SU-DHL-6 (cell line): ENCODE measurements around the gene YPEL1.

Experiments
- H2AFZ ChIP-seq: fragments of 200-600 bp; sonication (generic); 2 replicates; pipeline ENCODE4 v1.6.1; 2014; ENCODE audit warnings: low read depth, mild to moderate bottlenecking, moderate library complexity, mixed read lengths, antibody characterized with exemption, low read length; ENCODE audit not compliant: severe bottlenecking
- H3F3A ChIP-seq: fragments of 200-600 bp; shearing (Covaris generic); 2 replicates; pipeline ENCODE4 v1.6.0; 2016; ENCODE audit warnings: antibody characterized with exemption, mild to moderate bottlenecking; ENCODE audit not compliant: insufficient read depth
- H3K27ac ChIP-seq: fragments of 200-600 bp; sonication (generic); 2 replicates; pipeline ENCODE4 v1.5.1; 2016; ENCODE audit warnings: low read depth, mild to moderate bottlenecking, low read length, moderate library complexity, mixed read lengths
- H3K27me3 ChIP-seq: fragments of 200-600 bp; sonication (generic), shearing (Covaris generic); 2 replicates; pipeline ENCODE4 v1.6.0; 2014; ENCODE audit warnings: mild to moderate bottlenecking, low read length
- H3K36me3 ChIP-seq: fragments of 200-600 bp; sonication (generic); 2 replicates; pipeline ENCODE4 v1.6.1; 2014; ENCODE audit warnings: mild to moderate bottlenecking, low read length, mixed read lengths
- H3K4me2 ChIP-seq: fragments of 300-600, 200-600 bp; shearing (Covaris generic), sonication (generic); 2 replicates; pipeline ENCODE4 v1.6.0; 2014; ENCODE audit warnings: low read length, low read depth, mild to moderate bottlenecking; ENCODE audit not compliant: poor library complexity, severe bottlenecking
- H3K4me3 ChIP-seq: fragments of 200-600 bp; sonication (generic); 2 replicates; pipeline ENCODE4 v1.5.1; 2014; ENCODE audit warnings: antibody characterized with exemption, low read length, mild to moderate bottlenecking, mixed read lengths; ENCODE audit not compliant: insufficient read depth, poor library complexity, severe bottlenecking
- H3K79me2 ChIP-seq: fragments of 200-600 bp; sonication (generic); 2 replicates; pipeline ENCODE4 v1.6.1; 2014; ENCODE audit warnings: mild to moderate bottlenecking, low read length, moderate library complexity; ENCODE audit not compliant: insufficient read depth
- H3K9ac ChIP-seq: fragments of 200-600 bp; sonication (generic); 2 replicates; pipeline ENCODE4 v1.7.0; 2014; ENCODE audit warnings: mild to moderate bottlenecking, low read length
- H3K9me2 ChIP-seq: fragments of 200-600 bp; sonication (generic); replicated peaks from 2 replicates; pipeline ENCODE4 v1.6.1; 2014; ENCODE audit warnings: low read length; ENCODE audit not compliant: insufficient read depth
- H3K9me3 ChIP-seq: fragments of 200-600 bp; sonication (generic); 2 replicates; pipeline ENCODE4 v1.6.1; 2014; ENCODE audit warnings: low read length, mixed read lengths; ENCODE audit not compliant: insufficient read depth
- H4K20me1 ChIP-seq: fragments of 200-600 bp; sonication (generic); 2 replicates; pipeline ENCODE4 v1.6.1; 2014; ENCODE audit warnings: low read depth, mild to moderate bottlenecking, antibody characterized with exemption, low read length, moderate library complexity, mixed read lengths
- CTCF ChIP-seq: fragments of 200-600 bp; sonication (generic); IDR thresholded peaks from one replicate; pipeline ENCODE4 v1.5.1; 2017; ENCODE audit warnings: antibody characterized with exemption, mild to moderate bottlenecking, low read length, moderate library complexity; ENCODE audit not compliant: insufficient read depth, poor library complexity, severe bottlenecking
- EZH2phosphoT487 ChIP-seq: fragments of 200-600 bp; sonication (generic), shearing (Covaris generic); conservative IDR thresholded peaks from 2 replicates; pipeline ENCODE4 v1.6.1; 2018; ENCODE audit warnings: mild to moderate bottlenecking, antibody characterized with exemption, low read length, moderate library complexity, mixed read lengths

Gene YPEL1

DNA sequence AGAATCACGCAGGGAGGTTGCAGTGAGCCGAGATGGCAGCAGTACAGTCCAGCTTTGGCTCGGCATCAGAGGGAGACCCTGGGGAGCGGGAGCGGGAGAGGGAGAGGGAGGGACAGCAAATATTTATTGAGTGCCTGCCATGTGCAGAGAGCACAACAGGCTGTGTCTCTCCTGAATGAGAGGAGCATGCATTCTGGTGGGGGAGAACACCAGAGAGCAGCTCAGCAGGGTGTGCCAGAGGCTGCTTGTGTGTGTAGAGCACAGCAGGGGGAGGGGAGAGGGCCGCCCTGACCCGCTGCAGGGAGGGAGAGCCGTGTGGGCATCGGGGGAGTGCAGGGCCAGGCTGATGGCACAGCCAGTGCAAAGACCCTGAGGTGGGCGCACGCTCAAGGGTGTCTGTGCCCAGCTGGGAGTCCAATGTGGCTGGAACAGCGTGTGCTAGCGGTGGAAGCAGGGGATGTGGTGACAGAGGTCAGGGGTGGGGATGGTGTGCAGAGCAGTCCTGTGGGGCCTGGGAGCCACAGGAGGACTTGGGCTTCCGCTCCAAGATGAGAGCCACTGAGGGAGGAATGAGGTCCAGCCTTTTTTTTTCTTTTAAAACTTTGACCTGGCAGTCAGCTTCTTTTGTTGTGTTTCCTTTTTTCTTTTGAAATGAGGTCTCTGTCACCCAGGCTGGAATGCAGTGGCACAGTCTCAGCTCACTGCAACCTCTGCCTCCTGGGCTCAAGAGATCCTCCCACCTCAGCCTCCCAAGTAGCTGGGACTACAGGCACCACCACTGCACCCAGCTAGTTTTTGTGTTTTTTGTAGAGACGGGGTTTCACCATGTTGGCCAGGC, 57.8 kb downstream of the YPEL1 start:
- Histone ChIP-seq H3K9ac (no peak overlapping the region), H3K4me3 (no peak overlapping the region), H4K20me1 (no peaks in the 10 kb centered on the region), H2AFZ (no peak overlapping the region), H3K36me3 (no peaks in the 10 kb centered on the region), H3F3A (no peaks in the 10 kb centered on the region), H3K4me2 (no peak overlapping the region), H3K9me2 (no peaks in the 10 kb centered on the region), H3K9me3 (no peaks in the 10 kb centered on the region), H3K79me2 (no peaks in the 10 kb centered on the region), H3K27ac (no peak overlapping the region), H3K27me3 (no peaks in the 10 kb centered on the region)
- no peak for TF ChIP-seq EZH2phosphoT487
- TF ChIP-seq CTCF: no peak

GRCh38 chr22:21674638-21675245, 60.9 kb downstream of the YPEL1 start:
- no peak for TF ChIP-seq EZH2phosphoT487
- TF ChIP-seq CTCF: no peak
- Histone ChIP-seq H3K4me3 (no peak overlapping the region), H3K9me3 (no peaks in the 10 kb centered on the region), H4K20me1 (no peaks in the 10 kb centered on the region), H3K4me2 (no peak overlapping the region), H3K79me2 (peaks cover 5% of the 10 kb centered on the region; the same call in 1 of the 2 replicates), H3K36me3 (no peaks in the 10 kb centered on the region), H3F3A (no peaks in the 10 kb centered on the region), H3K9me2 (no peaks in the 10 kb centered on the region), H3K27me3 (no peaks in the 10 kb centered on the region), H2AFZ (no peak overlapping the region), H3K27ac (no peak overlapping the region), H3K9ac (no peak overlapping the region)

- Histone ChIP-seq H3K9me2 (no peaks in the 10 kb centered on the region), H3K9ac (no peak overlapping the region), H3K27ac (no peak overlapping the region), H2AFZ (no peak overlapping the region), H3F3A (no peaks in the 10 kb centered on the region), H3K4me2 (no peak overlapping the region), H3K27me3 (no peaks in the 10 kb centered on the region), H3K79me2 (peaks cover 5% of the 10 kb centered on the region; the same call in 1 of the 2 replicates), H4K20me1 (no peaks in the 10 kb centered on the region), H3K36me3 (no peaks in the 10 kb centered on the region), H3K9me3 (no peaks in the 10 kb centered on the region), H3K4me3 (no peak overlapping the region)
- TF ChIP-seq EZH2phosphoT487 (no peak), CTCF (no peak)
Measured at GRCh38 chr22:21673534-21674321, 61.9 kb downstream of the YPEL1 start.
